Measurements from ENCODE around the gene STPG3. TPM values are rescaled to one million over a fixed set of nuclear protein-coding genes. Genes with fewer than 3 reads are reported as not detected.
A peak's percentile ranks its signal among the peaks of the same experiment; 100 is the strongest.

The STPG3 gene
- total and polyA plus RNA-seq, 2 of the 13 experiments (the other 11 are each of a cell fraction or from before 2014, with no cell fraction given): not detected

GRCh38 chr9:137296670-137297664 lies 45.9 kb downstream of the STPG3 start:
- Histone ChIP-seq H3K4me3 (replicated peaks in 1 of 3; ENCODE audit: insufficient read depth in 1 of 3, low read depth in 2 of 3, low read length in 3 of 3) (peak overlapping the region in 1 of 3 experiments; percentile 10; a peak in 1 of 6 replicates), H3K27me3 (ENCODE audit: control insufficient read depth in 1 of 2, insufficient read depth in 2 of 2, low read length in 2 of 2) (peaks cover 4 to 42% of the 10 kb centered on the region in 2 experiments; a peak in 4 of 5 replicates), H3K36me3 (replicated peaks in 1 of 2; ENCODE audit: control insufficient read depth in 1 of 2, insufficient read depth in 2 of 2, low read length in 2 of 2) (no peaks in the 10 kb centered on the region), H3K4me2 (ENCODE audit: low read depth, low read length) (peak overlapping the region; percentile 29; the same call in 1 of the 2 replicates), H3K4me1 (ENCODE audit: insufficient read depth, low read length) (peaks cover 75% of the 10 kb centered on the region), H3K27ac (ENCODE audit: extremely low read length, insufficient read depth, low read length) (no peak overlapping the region), H3K79me2 (ENCODE audit: insufficient read depth, low read length) (no peaks in the 10 kb centered on the region), H3K9me3 (ENCODE audit: low read length) (no peaks in the 10 kb centered on the region), H4K20me1 (ENCODE audit: insufficient read depth, low read length) (no peaks in the 10 kb centered on the region), H3K9ac (ENCODE audit: insufficient read depth, low read depth, low read length) (no peak overlapping the region), H2AFZ (ENCODE audit: low read length) (no peak overlapping the region)
- FAIRE-seq (no peak), ATAC-seq (no peak), DNase-seq (ENCODE audit: low spot score) (no peak)
- ChIA-PET POLR2A (interaction anchor here (0.7 to 2.2 kb wide), 2 partner anchors 19 to 20 kb away, joined by 3 to 7 read pairs; partner anchors contain the start of gene TOR4A), CTCF (ENCODE audit: low intra/inter-chr PET ratio, low total read pairs) (no interaction called here)
- whole genome bisulfite sequencing (ENCODE audit: low lambda C conversion rate): 19% methylated on average over 12 of the region's 24 CpGs
- in situ Hi-C loops (cut with HindIII; ENCODE audit: extremely low pct_ligation_motif_present, low pct_unique_long_range_greater_than_20kb) (no loop called here), intact Hi-C loops (cut with micrococcal nuclease; ENCODE audit: unreplicated experiment) (no loop called here)
- TF ChIP-seq NFIC (IDR thresholded peaks at IDR 0.05; ENCODE audit: low read length): no peak
- TF ChIP-seq EP300 (IDR thresholded peaks at IDR 0.05; ENCODE audit: low read depth in 2 of 2, low read length in 2 of 2): no peak
- TF ChIP-seq EP300 (CRISPR knock-in tag; IDR thresholded peaks at IDR 0.05; ENCODE audit: borderline replicate concordance): no peak
- TF ChIP-seq ZNF724P (CRISPR knock-in tag; IDR thresholded peaks at IDR 0.05; ENCODE audit: borderline replicate concordance): no peak
- no peak for TF ChIP-seq ZFP90 (CRISPR knock-in tag; IDR thresholded peaks at IDR 0.05; ENCODE audit: borderline replicate concordance)
- TF ChIP-seq MBNL3 (CRISPR knock-in tag; conservative IDR thresholded peaks at IDR 0.05): no peak
- TF ChIP-seq GABPB1 (CRISPR knock-in tag; IDR thresholded peaks at IDR 0.05): peak; percentile 12; the same call in 1 of the 2 replicates
- peak; percentile 37; the same call in 1 of the 2 replicates for TF ChIP-seq ZNF777 (CRISPR knock-in tag; IDR thresholded peaks at IDR 0.05)
- TF ChIP-seq ZMAT5 (CRISPR knock-in tag; IDR thresholded peaks at IDR 0.05; ENCODE audit: borderline replicate concordance, low read depth): no peak
- no peak for TF ChIP-seq ZNF577 (CRISPR knock-in tag; IDR thresholded peaks at IDR 0.05; ENCODE audit: borderline replicate concordance, low read depth)
- TF ChIP-seq ELF1 (CRISPR knock-in tag; IDR thresholded peaks at IDR 0.05): 0 out of 2 replicates have a peak, but pooled peaks have one; percentile 19
- no peak for TF ChIP-seq ZNF274 (CRISPR knock-in tag; IDR thresholded peaks at IDR 0.05)
- TF ChIP-seq ZNF556 (CRISPR knock-in tag; IDR thresholded peaks at IDR 0.05; ENCODE audit: borderline replicate concordance): no peak
- TF ChIP-seq ZNF768 (CRISPR knock-in tag; IDR thresholded peaks at IDR 0.05): peak; percentile 97
- no TSS peak for BruUV-seq (replicated peaks)

All from HepG2 (cell line).